HCT116 (cell line): Measurements from ENCODE around the gene SYF2.

Experiments used
- CBX3 ChIP-seq: IDR thresholded peaks from 2 replicates; pipeline ENCODE4 v1.6.1; 2012; ENCODE audit warnings: low read depth
- CTCF ChIP-seq, 3 experiments: fragments of 200-600 bp in 1 of 3; sonication (generic) in 1 of 3; IDR thresholded peaks in 2 of 3; conservative IDR thresholded peaks in 1 of 3; 2 replicates each; pipeline ENCODE4 v1.5.1; 2012 to 2017; ENCODE audit warnings: low read depth in 2 of 3, low read length in 2 of 3, antibody characterized with exemption in 1 of 3, borderline replicate concordance in 1 of 3, control low read depth in 1 of 3, mild to moderate bottlenecking in 1 of 3, mixed read lengths in 1 of 3, mixed run types in 1 of 3, moderate library complexity in 1 of 3; ENCODE audit not compliant: insufficient read depth in 1 of 3
- FOSL1 ChIP-seq: IDR thresholded peaks from 2 replicates; pipeline ENCODE4 v1.6.1; 2012; ENCODE audit warnings: low read depth
- JUND ChIP-seq: IDR thresholded peaks from 2 replicates; pipeline ENCODE4 v1.6.1; 2012
- POLR2A ChIP-seq: IDR thresholded peaks from 2 replicates; pipeline ENCODE4 v1.7.0; 2011; ENCODE audit warnings: borderline replicate concordance; ENCODE audit not compliant: insufficient read depth, insufficient read length; ENCODE audit errors: extremely low read depth
- POLR2AphosphoS5 ChIP-seq: IDR thresholded peaks from 2 replicates; pipeline ENCODE4 v1.6.1; 2011; ENCODE audit warnings: mild to moderate bottlenecking, low read depth, low read length, moderate library complexity
- RAD21 ChIP-seq: IDR thresholded peaks from 2 replicates; pipeline ENCODE4 v1.6.1; 2012; ENCODE audit warnings: low read depth, mild to moderate bottlenecking
- TCF7L2 ChIP-seq: IDR thresholded peaks from 2 replicates; pipeline ENCODE4 v1.7.0; 2011; ENCODE audit warnings: borderline replicate concordance, inconsistent platforms; ENCODE audit not compliant: insufficient read depth, insufficient read length; ENCODE audit errors: extremely low read depth

DNA sequence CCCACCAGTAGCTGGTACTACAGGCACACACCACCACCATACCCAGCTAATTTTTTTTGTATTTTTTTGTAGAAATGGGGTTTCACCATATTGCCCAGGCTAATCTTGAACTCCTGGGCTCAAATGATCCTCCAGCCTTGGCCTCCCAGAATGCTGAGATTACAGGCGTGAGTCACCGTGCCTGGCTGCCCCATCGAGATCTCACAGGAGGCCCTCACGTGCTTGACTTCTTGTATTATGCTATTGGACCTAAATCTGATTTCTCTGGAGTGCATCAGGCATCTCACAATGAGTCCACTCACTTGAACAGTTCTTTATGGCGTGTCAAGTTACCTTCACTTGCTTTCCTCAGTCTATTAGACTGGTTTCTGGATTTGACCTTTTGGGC lies 24.3 kb upstream of the SYF2 start:
- no peak for TF ChIP-seq FOSL1
- TF ChIP-seq RAD21, result no peak
- no peak for TF ChIP-seq CBX3
- TF ChIP-seq POLR2A, result no peak
- TF ChIP-seq POLR2AphosphoS5, result no peak
- no peak for TF ChIP-seq TCF7L2
- no peak for TF ChIP-seq CTCF (IDR thresholded peaks at IDR 0.05 in 2 of 3, conservative IDR thresholded peaks at IDR 0.05 in 1 of 3; ENCODE audit: borderline replicate concordance in 1 of 3, insufficient read depth in 1 of 3, low read depth in 2 of 3, low read length in 2 of 3)
- TF ChIP-seq JUND, result no peak
